IMR-90 (cell line): ENCODE data around the gene ZNF300. TPM values are rescaled to one million over a fixed set of nuclear protein-coding genes. Genes with fewer than 3 reads are reported as not detected.
A peak's percentile ranks its signal among the peaks of the same experiment; 100 is the strongest.

Source experiments
- ATAC-seq: fragments of 200-7000 bp; cut with Tn5 transposase; 2 replicates; pipeline ENCODE4 v1.9.1; 2020; ENCODE audit warnings: low read depth, mild to moderate bottlenecking, moderate library complexity
- BruUV-seq: library from RNA; stranded (reverse); fragments of 400-500 nt; replicated peaks from 2 replicates; lab custom pipeline; 2021; lab: Mats Ljungman, UMichigan
- CTCF ChIA-PET: fragments of 300-600 bp; formaldehyde crosslinking; extraction: SDS; loops from one replicate; lab custom pipeline; 2021; ENCODE audit warnings: antibody characterized with exemption; lab: Yijun Ruan, JAX
- POLR2A ChIA-PET: fragments of 300-600 bp; sonication (Branson Sonifier 250); formaldehyde crosslinking; loops from one replicate; lab custom pipeline; 2022; ENCODE audit warnings: antibody characterized with exemption; ENCODE audit not compliant: unreplicated experiment; lab: Charles Lee
- DNase-seq: peaks from one replicate; pipeline ENCODE4 v3.0.0; 2013
- H2AFZ ChIP-seq: replicated peaks from 2 replicates; pipeline ENCODE3; 2013; ENCODE audit warnings: low read length, mild to moderate bottlenecking; ENCODE audit not compliant: poor library complexity
- H2AK5ac ChIP-seq: 2 replicates; pipeline ENCODE4 v1.6.1; 2013; ENCODE audit warnings: low read depth, low read length, inconsistent platforms
- H2AK9ac ChIP-seq: replicated peaks from 2 replicates; pipeline ENCODE3; 2013; ENCODE audit warnings: mild to moderate bottlenecking, low read depth, low read length, moderate library complexity; ENCODE audit not compliant: poor library complexity
- H2BK120ac ChIP-seq: 2 replicates; pipeline ENCODE4 v1.6.1; 2013; ENCODE audit warnings: low read depth, low read length, inconsistent platforms
- H2BK15ac ChIP-seq: 3 replicates; pipeline ENCODE4 v1.6.1; 2013; ENCODE audit warnings: low read depth, low read length, inconsistent platforms
- H2BK20ac ChIP-seq: 2 replicates; pipeline ENCODE4 v1.6.1; 2013; ENCODE audit warnings: low read depth, mild to moderate bottlenecking, inconsistent platforms, low read length, moderate library complexity
- H2BK5ac ChIP-seq: 2 replicates; pipeline ENCODE4 v1.6.1; 2013; ENCODE audit warnings: mild to moderate bottlenecking, low read depth, low read length, inconsistent platforms; ENCODE audit not compliant: poor library complexity, severe bottlenecking
- H3K14ac ChIP-seq: replicated peaks from 2 replicates; pipeline ENCODE4 v1.6.1; 2013; ENCODE audit warnings: low read depth, low read length, inconsistent platforms
- H3K18ac ChIP-seq: 2 replicates; pipeline ENCODE4 v1.6.1; 2013; ENCODE audit warnings: low read depth, low read length, control low read depth
- H3K23ac ChIP-seq: 2 replicates; pipeline ENCODE4 v1.6.1; 2013; ENCODE audit warnings: low read depth, low read length, inconsistent platforms
- H3K27ac ChIP-seq: 2 replicates; pipeline ENCODE4 v1.5.1; 2013; ENCODE audit warnings: mild to moderate bottlenecking, control low read depth, low read length; ENCODE audit not compliant: insufficient read depth
- H3K27me3 ChIP-seq: 2 replicates; pipeline ENCODE4 v1.6.1; 2013; ENCODE audit warnings: low read length; ENCODE audit not compliant: control insufficient read depth, insufficient read depth
- H3K36me3 ChIP-seq: 2 replicates; pipeline ENCODE4 v1.6.1; 2013; ENCODE audit warnings: low read length, mixed read lengths; ENCODE audit not compliant: control insufficient read depth, insufficient read depth
- H3K4ac ChIP-seq: 2 replicates; pipeline ENCODE4 v1.6.1; 2013; ENCODE audit warnings: low read depth, low read length, inconsistent platforms
- H3K4me1 ChIP-seq: 2 replicates; pipeline ENCODE4 v1.6.1; 2013; ENCODE audit warnings: low read length, mixed read lengths; ENCODE audit not compliant: control insufficient read depth, insufficient read depth
- H3K4me2 ChIP-seq: 2 replicates; pipeline ENCODE4 v1.6.1; 2013; ENCODE audit warnings: low read depth, mild to moderate bottlenecking, control low read depth, low read length, moderate library complexity
- H3K4me3 ChIP-seq: 2 replicates; pipeline ENCODE4 v1.5.1; 2013; ENCODE audit warnings: low read depth, mild to moderate bottlenecking, control low read depth, low read length, moderate library complexity; ENCODE audit not compliant: insufficient read depth
- H3K56ac ChIP-seq: 2 replicates; pipeline ENCODE4 v1.6.1; 2013; ENCODE audit warnings: low read length, inconsistent platforms; ENCODE audit not compliant: insufficient read depth; ENCODE audit errors: extremely low read depth
- H3K79me1 ChIP-seq, 2 experiments: 2 replicates each; pipeline ENCODE4 v1.6.1; 2013; ENCODE audit warnings: low read length in 2 of 2, inconsistent platforms in 1 of 2, low read depth in 1 of 2
- H3K9ac ChIP-seq: 2 replicates; pipeline ENCODE4 v1.6.1; 2013; ENCODE audit warnings: low read depth, low read length, control low read depth
- H3K9me1 ChIP-seq: 2 replicates; pipeline ENCODE4 v1.6.1; 2013; ENCODE audit warnings: low read length, inconsistent platforms; ENCODE audit not compliant: insufficient read depth
- H3K9me3 ChIP-seq: 2 replicates; pipeline ENCODE4 v1.6.1; 2013; ENCODE audit warnings: low read length; ENCODE audit not compliant: control insufficient read depth, insufficient read depth
- H4K20me1 ChIP-seq: 2 replicates; pipeline ENCODE4 v1.6.1; 2013; ENCODE audit warnings: low read length, inconsistent platforms; ENCODE audit not compliant: insufficient read depth
- H4K5ac ChIP-seq: 2 replicates; pipeline ENCODE4 v1.6.1; 2013; ENCODE audit warnings: mild to moderate bottlenecking, low read depth, low read length, control low read depth
- H4K8ac ChIP-seq, 2 experiments: 2 replicates each; pipeline ENCODE4 v1.6.1; 2013; ENCODE audit warnings: low read depth in 2 of 2, low read length in 2 of 2, control low read depth in 1 of 2, inconsistent platforms in 1 of 2
- H4K91ac ChIP-seq: 2 replicates; pipeline ENCODE4 v1.6.1; 2013; ENCODE audit warnings: low read depth, low read length, inconsistent platforms; ENCODE audit not compliant: insufficient read depth
- BHLHE40 ChIP-seq: fragments of 150-350 bp; IDR thresholded peaks from 2 replicates; pipeline ENCODE4 v1.6.1; 2016; ENCODE audit warnings: mild to moderate bottlenecking, low read depth, low read length
- CEBPB ChIP-seq: IDR thresholded peaks from 2 replicates; pipeline ENCODE4 v1.6.1; 2012; ENCODE audit warnings: low read depth, low read length, improper control_type of control experiment
- CHD1 ChIP-seq: IDR thresholded peaks from 2 replicates; pipeline ENCODE4 v1.6.1; 2012; ENCODE audit warnings: low read depth, low read length, improper control_type of control experiment
- MAFK ChIP-seq: IDR thresholded peaks from 2 replicates; pipeline ENCODE4 v1.6.1; 2012; ENCODE audit warnings: low read depth, low read length, improper control_type of control experiment
- MAZ ChIP-seq: IDR thresholded peaks from 2 replicates; pipeline ENCODE4 v1.6.1; 2012; ENCODE audit warnings: low read depth, mild to moderate bottlenecking, low read length, improper control_type of control experiment, moderate library complexity, borderline replicate concordance
- MXI1 ChIP-seq: IDR thresholded peaks from 2 replicates; pipeline ENCODE4 v1.6.1; 2012; ENCODE audit warnings: low read depth, mild to moderate bottlenecking, low read length, moderate library complexity, borderline replicate concordance
- NFE2L2 ChIP-seq: fragments of 150-350 bp; IDR thresholded peaks from 2 replicates; pipeline ENCODE4 v1.6.1; 2016; ENCODE audit warnings: low read depth, mild to moderate bottlenecking, low read length
- POLR2A ChIP-seq: IDR thresholded peaks from 2 replicates; pipeline ENCODE4 v1.6.1; 2012; ENCODE audit warnings: mild to moderate bottlenecking, low read depth, low read length
- RCOR1 ChIP-seq: IDR thresholded peaks from 2 replicates; pipeline ENCODE4 v1.6.1; 2012; ENCODE audit warnings: mild to moderate bottlenecking, low read length, improper control_type of control experiment; ENCODE audit not compliant: insufficient replicate concordance
- RFX5 ChIP-seq: IDR thresholded peaks from 2 replicates; pipeline ENCODE4 v1.8.0; 2012; ENCODE audit warnings: low read depth, mild to moderate bottlenecking, low read length, moderate library complexity
- SMC3 ChIP-seq: fragments of 150-350 bp; IDR thresholded peaks from 2 replicates; pipeline ENCODE4 v1.6.1; 2016; ENCODE audit warnings: low read depth, mild to moderate bottlenecking, antibody characterized with exemption, low read length, moderate library complexity
- WGBS, 2 experiments: methylation state at CpG; one replicate each; pipeline versions ENCODE4 v1.1.5 to v1.1.7; 2013; ENCODE audit warnings: missing lambda C conversion rate in 2 of 2; ENCODE audit not compliant: insufficient read length in 1 of 2; ENCODE audit errors: extremely low coverage in 2 of 2; 5-methylcytosine and 5-hydroxymethylcytosine counted together
- dilution Hi-C: fragments of 300-500 bp; cut with HindIII; formaldehyde crosslinking; loops from one replicate; pipeline ENCODE4 v1.14.3; 2018; ENCODE audit warnings: low sequenced_read_pairs; ENCODE audit not compliant: unreplicated experiment
- in situ Hi-C: fragments of 300-500 bp; cut with MboI; formaldehyde crosslinking; loops from 3 replicates; pipeline ENCODE4 v1.14.3; 2019; ENCODE audit warnings: low sequenced_read_pairs, inconsistent platforms, mixed read lengths
- intact Hi-C: fragments of 100-400 bp; cut with micrococcal nuclease; formaldehyde crosslinking; loops from 2 replicates; pipeline ENCODE4 v1.10.0; 2022
- polyA plus RNA-seq, 3 experiments: library from polyadenylated mRNA; depleted of rRNA; stranded (reverse); fragments of >200 nt; gene quantifications; 2 replicates each; pipeline ENCODE4 v1.2.3, GENCODE V29; 2012; ENCODE audit warnings: low replicate concordance in 1 of 3
- total RNA-seq: library from RNA; depleted of rRNA; stranded (reverse); fragments of >200 nt; gene quantifications from 2 replicates; pipeline ENCODE4 v1.2.3, GENCODE V29; 2012
- TF ChIP-seq, protein P1 (sequence below): fragments of 150-350 bp; IDR thresholded peaks from 2 replicates; pipeline ENCODE4 v1.6.1; 2017; ENCODE audit warnings: mild to moderate bottlenecking, antibody characterized with exemption, low read length, low read depth

ZNF300 gene
- total and polyA plus RNA-seq, 2 of the 4 experiments (the other 2 are of a cell fraction), result 5.2 to 6.1 TPM

- no peak overlapping the region for H2BK20ac ChIP-seq
- dilution Hi-C loops, result no loop called here
- no peak overlapping the region for H3K23ac ChIP-seq
- H4K8ac ChIP-seq, result no peak overlapping the region
- intact Hi-C loops, result no loop called here
- no peak overlapping the region for H3K14ac ChIP-seq
- H2AFZ ChIP-seq, result no peak overlapping the region
- no peak overlapping the region for H2BK15ac ChIP-seq
- TF ChIP-seq MXI1, result no peak
- no peak for TF ChIP-seq BHLHE40
- TF ChIP-seq SMC3, result no peak
- TF ChIP-seq POLR2A, result no peak
- no peak for TF ChIP-seq MAFK
- TF ChIP-seq MAZ, result no peak
- TF ChIP-seq CHD1, result no peak
- no peak for TF ChIP-seq RFX5
- no peak for TF ChIP-seq NFE2L2
- no peak for TF ChIP-seq CEBPB
- TF ChIP-seq, protein P1, sequence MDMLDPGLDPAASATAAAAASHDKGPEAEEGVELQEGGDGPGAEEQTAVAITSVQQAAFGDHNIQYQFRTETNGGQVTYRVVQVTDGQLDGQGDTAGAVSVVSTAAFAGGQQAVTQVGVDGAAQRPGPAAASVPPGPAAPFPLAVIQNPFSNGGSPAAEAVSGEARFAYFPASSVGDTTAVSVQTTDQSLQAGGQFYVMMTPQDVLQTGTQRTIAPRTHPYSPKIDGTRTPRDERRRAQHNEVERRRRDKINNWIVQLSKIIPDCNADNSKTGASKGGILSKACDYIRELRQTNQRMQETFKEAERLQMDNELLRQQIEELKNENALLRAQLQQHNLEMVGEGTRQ, result no peak
- no peak for TF ChIP-seq RCOR1
- ATAC-seq (no peak), DNase-seq (peak; percentile 16)
- no peak overlapping the region for H2AK5ac ChIP-seq
- H3K79me1 ChIP-seq, result no peaks in the 10 kb centered on the region
- H3K18ac ChIP-seq, result no peak overlapping the region
- no peak overlapping the region for H3K4me3 ChIP-seq
- no peak overlapping the region for H4K91ac ChIP-seq
- H3K36me3 ChIP-seq, result no peaks in the 10 kb centered on the region
- BruUV-seq, result no TSS peak
- ChIA-PET CTCF (no interaction called here), POLR2A (no interaction called here)
- H3K27me3 ChIP-seq, result no peaks in the 10 kb centered on the region
- no peaks in the 10 kb centered on the region for H4K20me1 ChIP-seq
- peaks cover 9% of the 10 kb centered on the region for H3K9me3 ChIP-seq
- no peak overlapping the region for H2BK5ac ChIP-seq
- H3K56ac ChIP-seq, result no peak overlapping the region
- H3K4me2 ChIP-seq, result no peak overlapping the region
- no peak overlapping the region for H3K27ac ChIP-seq
- H3K4me1 ChIP-seq, result no peaks in the 10 kb centered on the region
- whole genome bisulfite sequencing, 2 experiments, result no CpG with 5 or more reads among the region's 2 CpGs
- in situ Hi-C loops, result no loop called here
- H2BK120ac ChIP-seq, result no peak overlapping the region
- H3K9ac ChIP-seq, result no peak overlapping the region
- no peak overlapping the region for H4K5ac ChIP-seq
- no peak overlapping the region for H2AK9ac ChIP-seq
- no peaks in the 10 kb centered on the region for H3K9me1 ChIP-seq
- no peak overlapping the region for H3K4ac ChIP-seq
Observed at GRCh38 chr5:150918613-150919012, 13.8 kb upstream of the ZNF300 start.
